DOHH2 (cell line): Measurements from ENCODE around the gene CALR.

Experiments used
- H3F3A ChIP-seq: fragments of 200-600 bp; sonication (generic), shearing (Covaris generic); 2 replicates; pipeline ENCODE4 v1.6.0; 2016; ENCODE audit warnings: antibody characterized with exemption, mild to moderate bottlenecking; ENCODE audit not compliant: control insufficient read depth, insufficient read depth
- H3K27ac ChIP-seq: fragments of 200-600 bp; sonication (generic); 2 replicates; pipeline ENCODE4 v1.5.1; 2014; ENCODE audit warnings: low read depth, mild to moderate bottlenecking, low read length, moderate library complexity
- H3K27me3 ChIP-seq: fragments of 200-600 bp; sonication (generic); 2 replicates; pipeline ENCODE4 v1.6.1; 2014; ENCODE audit warnings: mild to moderate bottlenecking, low read length, mixed read lengths; ENCODE audit not compliant: control insufficient read depth
- H3K36me3 ChIP-seq: fragments of 200-600 bp; sonication (generic); 2 replicates; pipeline ENCODE4 v1.6.1; 2014; ENCODE audit warnings: mild to moderate bottlenecking, low read length, moderate library complexity, mixed read lengths; ENCODE audit not compliant: control insufficient read depth
- H3K4me1 ChIP-seq: fragments of 200-600 bp; sonication (generic); 2 replicates; pipeline ENCODE4 v1.6.1; 2014; ENCODE audit warnings: mild to moderate bottlenecking, low read length, mixed read lengths; ENCODE audit not compliant: control insufficient read depth
- H3K4me2 ChIP-seq: fragments of 200-600 bp; sonication (generic); 2 replicates; pipeline ENCODE4 v1.6.0; 2014; ENCODE audit warnings: mild to moderate bottlenecking, low read length, moderate library complexity
- H3K4me3 ChIP-seq: fragments of 200-600 bp; sonication (generic); 2 replicates; pipeline ENCODE4 v1.5.1; 2014; ENCODE audit warnings: mild to moderate bottlenecking, low read length, mixed read lengths
- H3K79me2 ChIP-seq: fragments of 200-600 bp; sonication (generic); 2 replicates; pipeline ENCODE4 v1.6.1; 2014; ENCODE audit warnings: mild to moderate bottlenecking, low read length, mixed read lengths; ENCODE audit not compliant: control insufficient read depth
- H3K9me2 ChIP-seq: fragments of 200-600 bp; sonication (generic); replicated peaks from 2 replicates; pipeline ENCODE4 v1.6.1; 2014; ENCODE audit warnings: mild to moderate bottlenecking, low read length, mixed read lengths; ENCODE audit not compliant: control insufficient read depth
- H3K9me3 ChIP-seq: fragments of 200-600 bp; sonication (generic); 2 replicates; pipeline ENCODE4 v1.6.1; 2014; ENCODE audit warnings: antibody characterized with exemption, low read length, mixed read lengths; ENCODE audit not compliant: control insufficient read depth, insufficient read depth
- H4K20me1 ChIP-seq: fragments of 200-600 bp; sonication (generic); 2 replicates; pipeline ENCODE4 v1.6.0; 2014; ENCODE audit warnings: low read depth, mild to moderate bottlenecking, antibody characterized with exemption, low read length, moderate library complexity; ENCODE audit not compliant: control insufficient read depth, insufficient read depth
- CTCF ChIP-seq: fragments of 200-600 bp; sonication (generic); IDR thresholded peaks from one replicate; pipeline ENCODE4 v1.5.1; 2014; ENCODE audit warnings: antibody characterized with exemption, mild to moderate bottlenecking, low read depth, low read length; ENCODE audit not compliant: poor library complexity, severe bottlenecking
- EZH2phosphoT487 ChIP-seq: fragments of 200-600 bp; sonication (generic); IDR thresholded peaks from 2 replicates; pipeline ENCODE4 v1.6.1; 2017; ENCODE audit warnings: borderline replicate concordance, mild to moderate bottlenecking, antibody characterized with exemption, low read length, moderate library complexity, mixed read lengths

CALR gene

GRCh38 chr19:12935071-12935470 lies 3.3 kb upstream of the CALR start:
- Histone ChIP-seq H3K4me2 (no peak overlapping the region), H3K79me2 (peaks cover 58% of the 10 kb centered on the region), H3K27ac (no peak overlapping the region), H3K27me3 (no peaks in the 10 kb centered on the region), H4K20me1 (peaks cover 15% of the 10 kb centered on the region), H3K36me3 (peaks cover 44% of the 10 kb centered on the region), H3F3A (peaks cover 28% of the 10 kb centered on the region), H3K4me1 (peaks cover 50% of the 10 kb centered on the region), H3K4me3 (no peak overlapping the region), H3K9me3 (no peaks in the 10 kb centered on the region), H3K9me2 (no peaks in the 10 kb centered on the region)
- TF ChIP-seq CTCF (no peak), EZH2phosphoT487 (no peak)

- Histone ChIP-seq H4K20me1 (peaks cover 22% of the 10 kb centered on the region), H3K9me2 (no peaks in the 10 kb centered on the region), H3K27ac (peak overlapping the region; percentile 95), H3K4me3 (peak overlapping the region; percentile 48), H3K4me2 (peak overlapping the region; percentile 88), H3K27me3 (no peaks in the 10 kb centered on the region), H3K79me2 (peaks cover 57% of the 10 kb centered on the region), H3K9me3 (no peaks in the 10 kb centered on the region), H3K36me3 (peaks cover 46% of the 10 kb centered on the region), H3F3A (peaks cover 43% of the 10 kb centered on the region), H3K4me1 (peaks cover 63% of the 10 kb centered on the region)
- TF ChIP-seq CTCF: no peak
- no peak for TF ChIP-seq EZH2phosphoT487
Measured at GRCh38 chr19:12936582-12936981, 1.8 kb upstream of the CALR start.

DNA sequence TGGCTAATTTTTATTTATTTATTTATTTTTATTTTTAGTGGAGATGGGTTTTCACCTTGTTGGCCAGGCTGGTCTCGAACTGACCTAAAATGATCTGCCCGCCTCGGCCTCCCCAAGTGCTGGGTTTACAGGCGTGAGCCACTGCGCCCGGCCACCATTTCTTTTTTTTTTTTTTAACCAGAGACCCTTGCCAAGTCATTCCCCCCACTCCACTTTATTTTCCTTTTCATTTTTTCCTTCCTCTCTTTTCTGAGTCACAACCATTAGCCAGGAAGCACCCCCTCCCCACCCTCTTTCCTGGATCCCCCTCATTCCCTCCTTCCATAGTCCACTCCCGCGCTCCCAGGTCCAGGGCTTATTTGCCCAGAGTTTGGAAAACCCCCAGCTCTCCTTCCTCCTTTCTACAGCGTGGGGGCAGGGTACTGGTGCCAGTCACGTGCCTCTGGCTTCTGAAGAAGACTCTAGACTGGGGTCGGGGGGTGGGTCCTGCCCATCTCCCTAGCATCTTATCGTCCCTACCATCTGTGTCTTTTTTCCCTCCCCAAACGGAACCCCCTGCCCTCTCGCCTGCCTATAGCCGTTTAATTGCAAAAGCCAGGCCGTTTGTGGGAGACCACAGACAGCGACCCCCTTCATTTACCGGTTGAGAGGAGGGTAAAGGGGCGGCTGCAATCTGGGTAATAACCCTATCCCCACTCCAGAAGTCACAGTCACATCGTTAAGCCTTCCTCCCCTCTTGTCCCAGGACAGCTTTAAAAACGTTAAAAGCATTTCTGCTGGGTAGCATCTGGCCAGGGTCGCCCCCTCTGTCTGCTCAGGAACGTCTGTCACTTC lies 1.1 kb upstream of the CALR start:
- Histone ChIP-seq H3K27ac (peak overlapping the region; percentile 95), H3K9me3 (no peaks in the 10 kb centered on the region), H3K4me1 (peaks cover 63% of the 10 kb centered on the region), H3F3A (peaks cover 49% of the 10 kb centered on the region), H3K79me2 (peaks cover 54% of the 10 kb centered on the region), H3K27me3 (no peaks in the 10 kb centered on the region), H3K4me3 (peak overlapping the region; percentile 86), H3K9me2 (no peaks in the 10 kb centered on the region), H4K20me1 (peaks cover 22% of the 10 kb centered on the region), H3K36me3 (peaks cover 50% of the 10 kb centered on the region), H3K4me2 (peak overlapping the region; percentile 88)
- TF ChIP-seq EZH2phosphoT487 (no peak), CTCF (peak; percentile 37)
